Amniotic epithelial cell (primary cell): Measurements from ENCODE around the gene TTYH2.

ENCODE experiments used
- DNase-seq: peaks from one replicate; pipeline ENCODE4 v3.0.0-alpha.2; 2010; ENCODE audit warnings: low read depth

Gene TTYH2

DNA sequence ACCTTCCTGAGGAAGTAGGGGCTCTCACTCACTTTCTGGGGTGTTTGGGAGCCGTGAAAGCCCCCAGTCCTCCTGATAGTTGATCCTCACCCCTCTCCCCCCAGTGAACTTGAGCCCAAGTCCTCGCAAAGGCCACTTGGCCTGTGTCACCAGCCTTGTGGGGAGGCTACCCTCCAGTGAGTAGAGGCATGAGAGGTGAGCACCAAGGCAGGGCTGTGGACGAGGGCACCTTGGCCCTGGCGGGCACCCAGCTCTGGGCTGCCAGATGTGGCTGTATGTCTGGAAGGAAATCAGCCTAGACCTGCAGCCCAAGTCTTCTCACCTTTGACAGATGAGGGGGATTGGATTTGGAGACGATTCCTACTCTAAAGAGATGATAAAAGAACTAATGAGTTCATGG, 3.1 kb downstream of the TTYH2 start:
- DNase-seq, result no peak

DNA sequence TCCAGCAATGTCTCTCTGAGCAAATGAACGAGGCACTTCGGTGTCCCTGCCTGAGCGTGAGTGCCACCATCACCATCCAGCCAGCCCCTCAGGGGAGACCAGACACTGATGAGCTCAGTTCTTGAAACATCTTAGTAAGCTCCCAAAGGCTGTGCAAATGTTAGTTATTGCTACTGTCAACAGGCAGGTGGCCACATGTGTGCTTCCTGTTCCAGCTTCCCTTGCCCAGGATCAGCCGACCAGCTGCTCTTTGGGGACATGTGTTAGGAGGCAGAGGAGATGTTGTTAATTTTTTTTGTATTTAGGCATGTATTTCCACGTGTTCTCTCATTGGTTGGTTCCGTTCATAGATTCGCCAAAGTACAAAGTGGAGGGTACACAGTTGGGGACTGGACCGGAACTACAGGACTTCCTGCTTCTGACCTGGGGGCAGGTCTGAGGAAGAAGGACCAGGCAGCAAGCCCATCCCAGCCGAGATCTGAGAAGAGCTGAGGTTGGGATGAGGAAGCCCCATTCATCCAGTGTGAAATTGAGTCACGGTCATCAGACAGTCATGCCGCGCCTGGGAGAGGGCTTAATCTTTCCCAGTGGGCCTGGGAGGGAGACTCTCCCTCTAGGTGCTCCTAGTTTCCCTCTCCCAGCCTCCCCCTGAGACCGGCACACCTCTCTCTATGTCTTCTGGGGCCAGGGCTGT, 3.8 kb downstream of the TTYH2 start:
- DNase-seq, result no peak

DNA sequence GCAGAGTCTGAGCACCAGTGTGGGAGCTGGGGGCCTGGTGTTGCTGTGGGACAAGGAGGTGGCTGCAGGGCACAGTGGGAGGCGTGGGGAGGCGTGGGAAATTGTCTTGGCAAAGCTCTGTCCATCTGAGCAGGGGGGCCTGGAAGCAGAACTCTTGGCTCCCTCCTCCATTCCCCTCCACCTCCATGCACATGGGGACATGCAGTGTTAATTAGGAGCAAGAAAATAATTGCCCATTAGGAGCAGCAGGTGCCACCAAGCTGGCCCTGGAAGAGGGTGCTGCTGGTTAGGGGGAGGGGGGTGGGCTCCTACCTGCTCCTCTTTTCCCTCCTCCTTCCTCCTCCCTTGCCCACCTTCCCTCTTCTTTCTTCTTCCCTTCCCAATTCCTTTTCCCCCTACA, 4.5 kb downstream of the TTYH2 start:
- no peak for DNase-seq

DNA sequence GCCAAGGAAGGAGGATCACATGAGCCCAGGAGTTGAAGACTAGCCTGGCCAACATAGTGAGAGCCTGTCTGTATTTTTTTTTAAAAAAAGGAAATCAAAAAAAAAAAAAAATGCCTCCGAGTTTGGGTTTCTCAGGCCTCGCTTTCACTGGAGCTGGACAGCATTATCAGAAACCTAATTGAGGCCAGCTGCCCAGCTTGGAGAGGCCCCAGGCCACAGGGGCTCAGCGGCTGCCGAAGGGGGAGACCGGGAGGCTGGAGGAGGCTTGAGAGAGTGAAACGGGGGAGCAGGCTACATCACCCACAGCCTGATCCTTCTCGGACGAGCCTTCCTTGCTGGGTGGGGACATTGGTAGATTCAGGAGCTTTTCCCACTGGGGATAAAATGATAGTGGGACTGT, 5.1 kb downstream of the TTYH2 start:
- DNase-seq, result no peak

DNA sequence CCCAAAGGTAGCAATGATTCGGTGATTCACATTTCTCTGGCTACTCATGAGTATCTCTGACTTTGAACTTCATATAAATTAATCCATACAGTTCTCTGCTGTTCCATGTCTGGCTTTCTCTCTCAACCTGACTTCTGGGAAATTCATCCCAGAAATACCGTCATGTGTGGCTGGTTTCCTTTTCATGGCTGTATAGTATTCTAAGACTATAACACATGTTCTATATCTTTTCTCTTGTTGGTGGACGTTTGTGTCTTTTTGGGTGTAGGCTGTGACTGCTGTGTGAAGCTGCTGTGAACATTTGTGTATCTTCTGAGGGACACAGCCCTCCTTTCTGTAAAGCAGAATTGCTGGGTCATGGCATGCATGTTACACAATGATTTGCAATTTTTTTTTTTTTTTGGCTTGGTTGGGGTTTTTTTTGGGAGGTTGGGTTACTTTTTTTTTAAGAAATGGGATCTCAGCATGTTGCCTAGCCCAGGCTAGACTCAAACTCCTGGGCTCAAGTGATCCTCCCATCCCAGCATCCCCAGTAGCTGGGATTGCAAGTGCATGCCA, 6.3 kb downstream of the TTYH2 start:
- no peak for DNase-seq

DNA sequence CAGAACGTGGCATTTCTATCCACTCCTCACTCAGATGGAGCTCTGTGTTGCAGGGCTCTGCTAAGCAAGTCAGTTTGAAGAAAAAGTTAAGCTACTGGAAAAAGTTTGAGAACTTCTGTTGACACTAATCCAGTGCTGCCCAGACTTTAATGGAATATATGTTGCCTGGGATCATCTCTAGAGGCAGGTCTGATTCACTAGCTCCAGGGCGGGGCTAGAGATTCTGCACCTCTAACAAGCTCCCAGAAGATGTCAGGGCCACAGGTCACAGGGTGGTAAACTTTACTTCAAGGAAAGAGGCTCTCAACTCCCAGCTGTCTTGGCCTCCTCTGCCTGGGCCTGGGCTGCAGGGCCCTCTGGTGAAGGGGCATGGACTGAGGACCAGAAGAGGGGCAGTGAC, 6.8 kb downstream of the TTYH2 start:
- DNase-seq, result no peak

DNA sequence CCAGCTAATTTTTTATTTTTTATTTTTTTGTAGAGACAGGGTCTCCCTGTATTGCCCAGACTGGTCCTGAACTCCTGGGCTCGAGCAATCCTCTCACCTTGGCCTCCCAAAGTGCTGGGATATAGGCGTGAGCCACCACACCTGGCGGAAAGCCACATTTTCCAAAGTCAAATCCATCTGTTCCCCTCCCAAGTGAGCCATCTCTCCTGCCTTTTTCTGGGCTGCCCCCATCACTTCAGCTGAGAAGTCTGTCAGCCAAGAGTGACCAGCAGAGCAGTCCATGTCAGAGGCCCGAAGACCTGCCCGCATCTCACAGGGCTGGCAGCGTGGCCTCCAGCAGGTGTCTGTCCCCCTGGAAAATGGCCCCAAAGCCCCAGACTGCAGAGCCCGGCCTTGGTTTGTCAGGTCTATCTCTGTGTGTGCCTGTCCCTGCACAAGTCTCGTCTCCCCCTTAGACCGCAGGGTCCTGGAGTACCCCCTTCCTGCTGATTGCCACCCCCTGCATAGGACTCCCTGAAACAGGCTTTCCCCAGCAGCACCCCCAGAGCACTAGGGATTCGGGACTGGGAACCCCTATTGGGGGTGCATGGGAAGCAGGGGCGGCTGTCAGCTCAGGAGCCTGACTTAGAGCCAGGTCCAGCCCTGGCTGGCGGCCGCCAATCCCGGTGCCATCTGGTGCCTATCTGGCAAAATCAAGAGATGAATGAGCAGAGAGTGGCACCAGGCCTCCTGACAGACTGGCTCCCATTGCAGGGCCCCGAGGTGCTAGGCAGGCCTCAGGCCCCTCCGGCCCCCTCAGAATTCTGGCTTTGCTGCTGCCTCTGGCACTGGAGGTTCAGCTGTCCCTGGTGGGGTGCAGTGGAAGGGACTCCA, 7.8 kb downstream of the TTYH2 start:
- DNase-seq, result no peak

DNA sequence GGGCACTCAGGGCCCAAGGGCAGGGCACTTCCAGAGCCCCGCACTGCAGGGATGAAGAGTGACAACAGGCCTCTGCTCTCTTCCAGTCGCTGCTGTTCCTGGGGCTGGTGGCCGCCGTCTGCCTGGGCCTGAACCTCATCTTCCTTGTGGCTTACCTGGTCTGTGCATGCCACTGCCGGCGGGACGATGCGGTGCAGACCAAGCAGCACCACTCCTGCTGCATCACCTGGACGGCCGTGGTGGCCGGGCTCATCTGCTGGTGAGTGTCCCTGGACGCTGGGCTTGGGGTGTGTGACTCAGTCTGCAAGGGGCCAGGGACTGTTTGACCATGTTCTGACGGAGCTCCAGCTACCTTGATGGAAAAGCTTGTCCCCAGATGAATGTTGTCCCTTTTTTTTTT, 9.0 kb downstream of the TTYH2 start:
- DNase-seq, result no peak

DNA sequence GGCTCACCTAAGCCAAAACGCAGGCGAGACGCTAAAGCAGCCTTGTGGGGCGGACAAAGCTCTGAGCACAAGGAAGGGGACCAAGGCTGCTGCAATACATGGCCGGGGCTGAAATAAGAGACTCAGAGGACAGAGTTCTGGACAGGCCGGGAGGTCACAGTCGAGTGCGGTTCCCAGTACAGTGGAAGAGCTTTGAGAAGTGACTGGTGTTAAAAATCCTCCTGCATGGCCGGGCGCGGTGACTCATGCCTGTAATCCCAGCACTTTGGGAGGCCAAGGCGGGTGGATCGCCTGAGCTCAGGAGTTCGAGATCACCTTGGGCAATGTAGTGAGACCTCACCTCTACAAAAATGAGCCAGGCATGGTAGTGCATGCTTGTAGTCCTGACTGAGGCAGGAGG, 10.5 kb downstream of the TTYH2 start:
- no peak for DNase-seq

DNA sequence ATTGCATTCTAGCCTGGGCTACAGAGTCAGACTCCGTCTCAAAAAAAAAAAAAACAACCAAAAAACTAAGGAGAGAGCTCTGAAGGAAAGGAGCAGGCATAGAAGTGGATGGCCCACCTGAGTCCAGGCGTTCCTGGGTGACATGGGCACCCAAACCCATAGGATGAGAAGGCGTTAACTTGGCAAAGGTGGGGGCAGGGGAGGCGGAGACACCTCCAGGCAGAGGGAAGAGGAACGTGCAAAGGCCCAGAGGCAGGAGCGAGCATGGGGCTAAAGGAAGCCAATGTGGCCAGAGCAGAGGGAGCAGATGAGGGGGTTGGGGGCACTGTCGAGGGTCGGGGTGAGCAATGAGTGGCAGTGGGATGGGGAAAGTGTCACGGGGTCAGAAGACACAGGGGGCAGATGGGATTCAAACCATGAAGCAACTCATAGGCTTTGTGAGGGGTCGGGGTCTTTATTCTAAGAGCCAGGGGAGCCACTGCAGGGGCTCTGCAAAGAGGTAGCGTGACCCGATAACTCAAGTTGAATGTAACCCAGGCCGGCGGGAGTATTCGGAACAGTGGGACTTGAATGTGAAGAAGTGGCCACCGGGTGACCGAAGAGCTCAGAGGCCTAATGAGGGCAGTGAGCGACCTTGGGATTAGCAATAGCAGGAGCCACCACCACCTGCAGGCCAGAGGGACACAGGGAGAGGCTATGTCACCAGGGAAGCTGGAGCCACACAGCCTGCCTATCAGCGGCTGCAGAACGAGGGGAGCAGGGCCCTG, 11.8 kb downstream of the TTYH2 start:
- no peak for DNase-seq

DNA sequence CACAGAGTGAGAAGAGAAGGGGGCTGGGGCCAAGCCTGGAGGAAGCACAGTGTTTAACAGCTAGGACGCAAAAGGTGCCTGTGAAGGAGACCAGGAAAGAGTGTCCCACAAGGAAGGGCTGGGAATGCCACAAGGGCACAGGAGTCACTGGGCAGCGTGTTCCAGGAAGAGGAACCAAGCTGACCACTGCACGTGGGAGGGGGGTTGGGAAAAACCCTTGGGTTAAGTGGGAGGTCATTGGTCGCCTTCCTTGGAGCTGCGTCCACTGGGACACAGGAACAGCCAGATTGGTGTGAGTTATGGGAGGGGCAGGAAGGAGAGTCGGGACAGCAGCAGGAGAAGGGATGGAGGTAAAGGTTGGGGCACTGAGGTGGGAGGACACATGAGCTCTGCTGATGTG, 12.9 kb downstream of the TTYH2 start:
- no peak for DNase-seq

DNA sequence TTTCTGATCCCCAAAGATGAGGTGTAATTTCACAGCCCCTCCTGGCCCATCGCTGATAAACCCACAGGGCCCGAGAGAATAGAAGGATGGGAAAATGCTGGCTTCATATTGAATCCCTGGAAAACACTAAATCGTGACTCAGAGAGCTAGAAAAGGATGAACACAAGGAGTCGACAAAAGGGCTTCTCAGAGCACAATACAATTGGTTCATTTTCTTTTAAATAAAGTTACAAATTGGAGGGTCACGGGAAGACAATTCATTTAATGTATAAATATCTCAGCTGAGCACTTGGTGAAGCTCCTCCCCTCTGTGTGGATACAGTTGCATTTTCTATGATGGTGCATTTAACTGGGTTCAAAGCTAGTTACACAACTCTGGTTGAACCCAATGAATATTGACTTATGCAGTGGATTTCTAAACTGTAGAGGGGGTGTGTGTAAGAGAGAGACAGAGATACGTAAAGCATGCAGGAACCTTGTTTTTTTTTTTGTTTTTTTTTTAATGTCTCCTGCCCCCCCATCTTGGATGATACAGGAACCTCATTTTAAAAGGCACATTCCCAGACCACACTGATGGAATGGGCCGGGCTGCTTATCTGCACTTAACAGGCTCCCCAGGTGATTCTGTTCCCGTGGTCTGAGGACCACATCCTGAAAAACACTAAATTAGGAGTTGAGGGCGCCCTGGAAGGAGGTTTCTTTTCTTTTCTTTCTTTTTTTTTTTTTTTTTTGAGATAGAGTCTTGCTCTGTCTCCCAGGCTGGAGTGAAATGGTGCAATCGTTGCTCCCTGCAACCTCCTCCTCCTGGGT, 14.1 kb downstream of the TTYH2 start:
- no peak for DNase-seq

DNA sequence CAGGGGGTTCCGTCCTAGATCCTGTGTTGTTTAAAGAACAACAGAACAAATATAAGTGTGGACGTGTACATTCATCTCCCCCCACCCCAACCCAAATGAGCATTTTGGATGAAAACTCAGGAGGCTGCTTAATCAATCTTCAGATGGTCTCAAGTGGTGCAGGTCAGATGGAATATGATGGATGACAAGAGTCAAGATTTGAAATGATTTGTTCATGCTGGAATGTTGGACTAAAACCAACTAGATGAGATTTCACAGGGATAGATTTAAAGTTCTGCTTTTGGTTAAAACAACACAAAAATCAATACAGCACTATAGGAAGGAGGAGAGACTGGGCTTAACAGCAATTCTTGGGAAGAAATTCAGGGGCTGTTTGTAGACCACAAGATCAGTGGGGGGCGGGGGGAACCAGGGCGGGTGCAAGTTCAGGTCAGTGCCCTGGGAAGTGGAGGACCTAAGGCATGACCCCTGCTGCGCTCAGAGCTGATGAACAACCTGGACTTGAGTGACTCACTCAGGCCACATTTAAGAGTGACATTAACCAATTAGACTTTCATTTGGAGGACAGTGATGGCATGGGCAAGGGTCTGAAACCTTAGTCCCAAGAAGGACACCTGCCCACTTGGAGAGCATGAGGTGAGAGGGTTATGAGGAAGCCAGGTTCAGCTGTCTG, 15.1 kb downstream of the TTYH2 start:
- no peak for DNase-seq

DNA sequence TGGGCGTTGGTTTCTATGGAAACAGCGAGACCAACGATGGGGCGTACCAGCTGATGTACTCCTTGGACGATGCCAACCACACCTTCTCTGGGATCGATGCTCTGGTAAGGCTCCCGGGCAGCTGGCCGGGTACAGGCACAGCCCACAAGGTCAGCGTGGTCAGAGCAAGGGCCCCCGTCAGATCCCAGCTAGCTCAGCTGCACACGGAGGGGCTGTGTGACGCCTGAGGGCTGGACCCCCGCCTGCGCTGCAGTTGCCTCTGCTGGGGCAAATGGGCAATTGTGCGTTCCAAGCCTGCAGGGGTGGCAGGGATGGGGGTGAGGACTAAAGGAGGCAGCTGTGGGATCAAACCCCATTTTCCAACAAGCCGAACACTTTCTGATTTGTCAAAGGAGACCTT, 17.5 kb downstream of the TTYH2 start:
- no peak for DNase-seq

DNA sequence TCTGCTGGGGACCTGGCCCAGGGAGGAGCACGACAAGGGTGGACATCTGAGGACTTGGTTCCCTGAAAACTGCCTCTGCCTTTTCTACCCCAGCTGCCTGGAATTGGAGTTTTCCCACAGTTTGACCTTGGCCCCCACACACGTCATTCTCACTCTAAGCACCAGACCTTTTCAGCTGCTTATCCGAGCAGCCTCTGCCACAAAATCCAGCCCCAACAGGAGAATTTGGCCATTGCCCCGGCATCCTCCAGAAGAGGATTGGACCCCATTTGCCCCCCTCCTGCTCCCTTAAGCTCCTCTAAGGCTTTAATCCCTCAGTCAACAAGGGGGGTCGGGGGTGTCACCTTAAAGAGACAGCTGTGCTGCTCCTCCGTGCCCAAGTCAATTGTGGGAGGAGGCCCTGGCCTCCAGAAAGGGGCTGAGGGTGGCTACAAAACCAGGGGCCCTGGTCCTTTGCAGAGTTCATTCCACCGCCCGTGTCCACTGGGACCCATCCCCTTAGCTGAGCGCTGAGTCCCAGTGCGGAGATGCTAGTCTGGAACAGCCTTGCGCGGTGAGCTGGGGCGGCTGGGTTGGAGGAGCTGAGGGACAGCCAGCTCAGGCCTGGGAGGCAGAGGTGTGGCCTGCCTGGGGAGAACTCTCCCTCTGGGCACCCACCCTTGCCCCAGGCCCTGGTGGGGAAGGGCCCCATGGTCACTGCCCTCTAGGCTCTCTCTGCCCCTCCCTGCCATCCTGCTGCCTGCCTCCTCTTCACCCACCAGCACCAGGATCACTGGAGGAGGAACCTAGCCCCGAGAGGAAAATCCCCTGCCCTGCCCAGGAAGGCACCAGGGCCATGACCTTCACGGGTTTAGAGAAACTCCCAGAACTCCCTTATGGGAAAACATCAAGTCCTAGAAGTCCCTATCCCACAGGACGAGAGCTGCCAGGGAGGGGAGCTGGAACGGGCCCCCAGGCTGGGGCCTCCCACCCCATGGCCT, 18.8 kb downstream of the TTYH2 start:
- DNase-seq, result no peak

DNA sequence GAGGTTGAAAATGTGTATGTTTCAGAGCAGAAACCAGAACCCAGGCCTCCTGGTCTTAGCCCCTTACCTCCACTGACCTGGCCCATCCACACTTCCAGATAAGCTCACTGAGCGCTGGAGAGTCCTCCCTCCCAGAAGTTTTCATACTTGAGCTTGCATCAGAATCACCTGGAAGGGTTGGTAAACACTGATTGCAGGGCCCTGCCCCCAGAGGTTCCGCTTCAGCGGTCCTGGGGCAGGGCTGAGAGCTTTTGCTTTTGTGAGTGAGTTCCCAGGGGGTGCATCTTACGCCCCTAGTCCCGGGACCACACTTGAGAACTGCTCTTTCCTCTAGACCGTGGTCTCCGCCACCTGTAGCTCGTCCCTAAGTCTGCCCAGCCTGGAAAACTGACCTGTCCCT, 20.6 kb downstream of the TTYH2 start:
- no peak for DNase-seq

DNA sequence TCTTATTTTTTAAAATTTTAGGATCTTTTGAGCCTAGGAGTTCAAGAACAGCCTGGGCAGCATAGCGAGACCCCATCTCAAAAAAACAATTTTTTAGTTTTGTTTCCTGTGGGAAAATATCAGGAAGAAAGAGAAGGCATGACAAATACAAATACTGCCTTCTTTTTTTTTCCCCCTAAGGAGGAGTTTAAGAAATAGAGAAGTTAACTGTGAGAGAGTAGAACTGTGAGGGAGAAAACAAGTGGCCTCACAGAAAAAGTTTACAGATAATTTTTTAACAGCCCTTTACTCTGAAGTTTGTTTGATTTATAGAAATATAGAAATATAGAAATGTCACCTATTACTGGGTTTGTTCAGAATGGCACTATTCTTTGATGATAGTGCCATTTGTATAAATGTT, 21.1 kb downstream of the TTYH2 start:
- DNase-seq, result no peak

DNA sequence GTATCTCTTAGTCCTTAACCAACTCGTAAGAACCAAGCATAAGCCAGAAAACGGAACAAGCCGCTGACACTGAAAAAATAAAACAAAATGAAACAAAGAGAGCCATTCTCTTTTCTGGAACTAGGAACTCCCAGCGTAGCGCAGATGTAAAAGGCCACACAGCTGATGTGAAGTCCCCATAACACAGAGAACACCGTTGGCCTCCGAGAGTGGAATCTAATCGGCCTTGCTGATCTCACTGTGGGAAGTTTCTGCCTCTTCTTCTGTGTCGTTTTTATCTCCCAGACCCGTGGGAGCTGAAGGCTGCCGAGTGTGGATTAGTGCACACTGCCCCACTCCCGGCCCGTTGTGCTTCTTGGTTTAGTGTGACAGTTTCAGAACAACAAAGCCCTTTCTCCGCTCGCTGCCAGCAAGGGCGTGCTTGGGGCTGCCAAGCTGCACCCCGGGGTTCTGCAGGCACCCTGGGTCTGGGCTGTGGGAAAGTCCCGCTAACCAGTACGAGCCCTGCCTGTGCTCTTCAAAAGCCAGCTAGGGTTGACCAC, 21.7 kb downstream of the TTYH2 start:
- DNase-seq, result no peak

DNA sequence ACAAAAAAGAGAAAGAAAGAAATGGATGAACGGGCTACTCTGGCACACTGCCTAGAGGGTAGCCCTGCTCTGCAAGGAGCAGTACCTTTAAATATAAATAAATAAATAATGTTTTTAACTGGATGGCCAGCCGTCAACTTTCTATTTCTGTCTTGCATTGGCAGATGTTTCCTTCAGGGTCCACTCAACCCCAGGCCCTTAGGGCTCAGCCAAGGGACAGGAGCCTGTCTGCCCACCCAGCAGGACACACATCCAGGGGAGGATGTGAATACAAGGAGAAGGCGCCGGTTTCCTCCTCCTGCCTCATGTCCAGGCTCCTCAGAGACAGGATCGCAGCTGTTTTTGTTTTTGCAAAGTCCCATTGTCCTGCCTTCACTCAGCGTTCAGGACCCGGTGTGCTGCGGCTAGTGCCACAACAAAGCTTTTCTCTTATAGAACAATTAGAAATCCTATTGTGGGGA, 22.6 kb downstream of the TTYH2 start:
- no peak for DNase-seq

DNA sequence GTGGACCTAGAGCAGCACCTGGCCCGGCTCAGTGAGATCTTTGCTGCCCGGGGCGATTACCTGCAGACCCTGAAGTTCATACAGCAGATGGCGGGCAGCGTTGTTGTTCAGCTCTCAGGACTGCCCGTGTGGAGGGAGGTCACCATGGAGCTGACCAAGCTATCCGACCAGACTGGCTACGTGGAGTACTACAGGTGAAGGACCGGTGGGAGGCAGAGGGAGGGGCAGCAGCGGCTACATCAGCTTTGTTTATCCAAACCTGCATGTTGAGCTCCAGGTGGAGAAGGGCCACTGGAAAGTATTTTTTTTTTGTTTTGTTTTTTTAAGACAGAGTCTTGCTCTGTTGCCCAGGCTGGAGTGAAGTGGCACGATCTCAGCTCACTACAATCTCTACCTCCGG, 23.9 kb downstream of the TTYH2 start:
- no peak for DNase-seq
